HG03139 (cell line): Measurements from ENCODE around the gene NRXN2.
"Not testable (repeated sequence)": the region's sequence is repeated elsewhere in the genome, so short reads cannot be mapped to it uniquely, and the experiment has no call there.

ENCODE experiments used
- ATAC-seq: cut with Tn5 transposase; IDR thresholded peaks from one replicate; pipeline ENCODE4 v1.9.1; 2021; ENCODE audit not compliant: unreplicated experiment

The NRXN2 gene

GRCh38 chr11:64677441-64678023 lies 45.5 kb downstream of the NRXN2 start:
- no peak for ATAC-seq

GRCh38 chr11:64676261-64676615 lies 46.8 kb downstream of the NRXN2 start:
- no peak for ATAC-seq

- ATAC-seq: no peak
Observed at GRCh38 chr11:64675450-64676260, 47.3 kb downstream of the NRXN2 start.

GRCh38 chr11:64674774-64675173 lies 48.2 kb downstream of the NRXN2 start:
- no peak for ATAC-seq

GRCh38 chr11:64673279-64673678 lies 49.7 kb downstream of the NRXN2 start:
- ATAC-seq: no peak

GRCh38 chr11:64672875-64673274 lies 50.1 kb downstream of the NRXN2 start:
- ATAC-seq: no peak

- no peak for ATAC-seq
Observed at GRCh38 chr11:64670975-64671374, 52.0 kb downstream of the NRXN2 start.

- no peak for ATAC-seq
Observed at GRCh38 chr11:64667154-64667745, 55.7 kb downstream of the NRXN2 start.

- no peak for ATAC-seq
Observed at GRCh38 chr11:64665411-64665821, 57.6 kb downstream of the NRXN2 start.

GRCh38 chr11:64664236-64664870 lies 58.6 kb downstream of the NRXN2 start:
- not testable (repeated sequence) for ATAC-seq

- ATAC-seq: no peak
Observed at GRCh38 chr11:64663656-64664055, 59.3 kb downstream of the NRXN2 start.

GRCh38 chr11:64661614-64662013 lies 61.4 kb downstream of the NRXN2 start:
- ATAC-seq: no peak

GRCh38 chr11:64661146-64661545 lies 61.9 kb downstream of the NRXN2 start:
- ATAC-seq: no peak

- no peak for ATAC-seq
Observed at GRCh38 chr11:64660706-64661105, 62.3 kb downstream of the NRXN2 start.

GRCh38 chr11:64660205-64660604 lies 62.8 kb downstream of the NRXN2 start:
- ATAC-seq: no peak

- ATAC-seq: no peak
Observed at GRCh38 chr11:64659417-64660144, 63.4 kb downstream of the NRXN2 start.

GRCh38 chr11:64658265-64658664 lies 64.7 kb downstream of the NRXN2 start:
- no peak for ATAC-seq

GRCh38 chr11:64656862-64657261 lies 66.1 kb downstream of the NRXN2 start:
- no peak for ATAC-seq

- no peak for ATAC-seq
Observed at GRCh38 chr11:64655941-64656601, 66.9 kb downstream of the NRXN2 start.

- ATAC-seq: no peak
Observed at GRCh38 chr11:64654958-64655541, 67.9 kb downstream of the NRXN2 start.
